Left ventricle myocardium inferior (tissue), 1 donor: Measurements from ENCODE around the gene SNX18. TPM values are rescaled to one million over a fixed set of nuclear protein-coding genes. Genes with fewer than 3 reads are reported as not detected.
"Not testable (repeated sequence)": the region's sequence is repeated elsewhere in the genome, so short reads cannot be mapped to it uniquely, and the experiment has no call there.

Source experiments
- DNase-seq: peaks from one replicate; pipeline ENCODE4 v3.0.0-alpha.2; 2020
- H3K27ac ChIP-seq: fragments of 200-600 bp; replicated peaks from 2 replicates; pipeline ENCODE4 v1.8.0; 2021
- H3K27me3 ChIP-seq: fragments of 200-600 bp; 2 replicates; pipeline ENCODE4 v1.8.0; 2021; ENCODE audit warnings: low read depth
- H3K36me3 ChIP-seq: fragments of 200-600 bp; 2 replicates; pipeline ENCODE4 v1.8.0; 2021
- H3K4me1 ChIP-seq: fragments of 200-600 bp; 2 replicates; pipeline ENCODE4 v1.8.0; 2021
- H3K4me3 ChIP-seq: fragments of 200-600 bp; 2 replicates; pipeline ENCODE4 v1.8.0; 2021; ENCODE audit warnings: mild to moderate bottlenecking, moderate library complexity
- H3K9me3 ChIP-seq: fragments of 200-600 bp; replicated peaks from 2 replicates; pipeline ENCODE4 v1.8.0; 2021
- intact Hi-C: fragments of 100-400 bp; cut with micrococcal nuclease; formaldehyde crosslinking; loops from one replicate; pipeline ENCODE4 v1.11.0; 2022
- total RNA-seq: library from RNA; stranded (reverse); fragmentation: NEBNext Ultra II Directional; extraction: Animal tissue kit (Norgen Biotek cat#: 25700); gene quantifications from one replicate; pipeline ENCODE4 v1.2.1, GENCODE V29; 2021
- TF ChIP-seq, protein P1 (sequence below): fragments of 200-600 bp; IDR thresholded peaks from 2 replicates; pipeline ENCODE4 v1.8.0; 2021; ENCODE audit warnings: antibody characterized with exemption, mild to moderate bottlenecking, borderline replicate concordance
- donor health status: DM: no; HTN: yes; CAD: no; lungs with severe emphysema.

SNX18 gene
- total RNA-seq, 1 donor from 2014 or later, result 28.7 TPM

- peak overlapping the region; percentile 28 for H3K27ac ChIP-seq
- H3K9me3 ChIP-seq, result no peaks in the 10 kb centered on the region
- H3K27me3 ChIP-seq, result no peaks in the 10 kb centered on the region
- H3K4me1 ChIP-seq, result peaks cover 99% of the 10 kb centered on the region
- no peak overlapping the region for H3K4me3 ChIP-seq
- intact Hi-C loops, result loop anchor here (10.0 kb wide), 1 partner anchor 125 kb away; no protein-coding TSS in a partner anchor
- H3K36me3 ChIP-seq, result no peaks in the 10 kb centered on the region
- TF ChIP-seq, protein P1, sequence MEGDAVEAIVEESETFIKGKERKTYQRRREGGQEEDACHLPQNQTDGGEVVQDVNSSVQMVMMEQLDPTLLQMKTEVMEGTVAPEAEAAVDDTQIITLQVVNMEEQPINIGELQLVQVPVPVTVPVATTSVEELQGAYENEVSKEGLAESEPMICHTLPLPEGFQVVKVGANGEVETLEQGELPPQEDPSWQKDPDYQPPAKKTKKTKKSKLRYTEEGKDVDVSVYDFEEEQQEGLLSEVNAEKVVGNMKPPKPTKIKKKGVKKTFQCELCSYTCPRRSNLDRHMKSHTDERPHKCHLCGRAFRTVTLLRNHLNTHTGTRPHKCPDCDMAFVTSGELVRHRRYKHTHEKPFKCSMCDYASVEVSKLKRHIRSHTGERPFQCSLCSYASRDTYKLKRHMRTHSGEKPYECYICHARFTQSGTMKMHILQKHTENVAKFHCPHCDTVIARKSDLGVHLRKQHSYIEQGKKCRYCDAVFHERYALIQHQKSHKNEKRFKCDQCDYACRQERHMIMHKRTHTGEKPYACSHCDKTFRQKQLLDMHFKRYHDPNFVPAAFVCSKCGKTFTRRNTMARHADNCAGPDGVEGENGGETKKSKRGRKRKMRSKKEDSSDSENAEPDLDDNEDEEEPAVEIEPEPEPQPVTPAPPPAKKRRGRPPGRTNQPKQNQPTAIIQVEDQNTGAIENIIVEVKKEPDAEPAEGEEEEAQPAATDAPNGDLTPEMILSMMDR, result no peak
- DNase-seq, result no peak
Observed at GRCh38 chr5:54529565-54529964, 12.0 kb downstream of the SNX18 start.

DNA sequence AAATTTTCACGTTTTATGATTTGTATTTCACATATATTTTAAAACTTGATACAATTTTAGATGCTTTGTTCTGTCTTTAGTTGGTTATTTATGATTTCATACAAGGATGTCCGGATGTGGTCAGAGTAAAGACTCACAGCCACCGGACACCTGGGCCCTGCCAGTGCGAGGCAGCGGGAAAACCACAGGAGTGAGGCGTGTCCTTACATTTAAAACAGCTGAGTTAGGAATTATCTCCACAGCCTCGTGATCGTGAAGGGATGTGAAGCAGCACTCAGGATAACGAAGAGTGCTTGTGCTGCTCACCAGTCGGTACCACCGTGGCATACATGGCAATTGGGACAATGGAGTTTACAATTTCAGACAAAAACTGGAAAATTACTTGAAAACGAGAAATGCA is 14.0 kb downstream of the SNX18 start:
- H3K4me1 ChIP-seq, result peaks cover 93% of the 10 kb centered on the region
- no peak overlapping the region for H3K4me3 ChIP-seq
- no peaks in the 10 kb centered on the region for H3K9me3 ChIP-seq
- no peak for DNase-seq
- TF ChIP-seq, protein P1, result no peak
- intact Hi-C loops, result no loop called here
- no peaks in the 10 kb centered on the region for H3K36me3 ChIP-seq
- H3K27me3 ChIP-seq, result no peaks in the 10 kb centered on the region
- peak overlapping the region; percentile 34 for H3K27ac ChIP-seq

GRCh38 chr5:54533541-54534190 is 16.1 kb downstream of the SNX18 start:
- no peak for DNase-seq
- H3K27ac ChIP-seq, result peak overlapping the region; percentile 85
- H3K4me3 ChIP-seq, result peak overlapping the region; percentile 32
- intact Hi-C loops, result no loop called here
- no peaks in the 10 kb centered on the region for H3K9me3 ChIP-seq
- H3K36me3 ChIP-seq, result no peaks in the 10 kb centered on the region
- TF ChIP-seq, protein P1, result no peak
- H3K27me3 ChIP-seq, result no peaks in the 10 kb centered on the region
- peaks cover 84% of the 10 kb centered on the region for H3K4me1 ChIP-seq

GRCh38 chr5:54534191-54535004 is 16.8 kb downstream of the SNX18 start:
- Histone ChIP-seq H3K36me3 (no peaks in the 10 kb centered on the region), H3K4me3 (peak overlapping the region; percentile 32), H3K27ac (peak overlapping the region; percentile 85), H3K27me3 (no peaks in the 10 kb centered on the region), H3K4me1 (peaks cover 77% of the 10 kb centered on the region), H3K9me3 (no peaks in the 10 kb centered on the region)
- TF ChIP-seq, protein P1, result no peak
- intact Hi-C loops, result no loop called here
- DNase-seq, result no peak

GRCh38 chr5:54535149-54535844 is 17.7 kb downstream of the SNX18 start:
- intact Hi-C loops, result no loop called here
- H3K4me1 ChIP-seq, result peaks cover 68% of the 10 kb centered on the region

DNA sequence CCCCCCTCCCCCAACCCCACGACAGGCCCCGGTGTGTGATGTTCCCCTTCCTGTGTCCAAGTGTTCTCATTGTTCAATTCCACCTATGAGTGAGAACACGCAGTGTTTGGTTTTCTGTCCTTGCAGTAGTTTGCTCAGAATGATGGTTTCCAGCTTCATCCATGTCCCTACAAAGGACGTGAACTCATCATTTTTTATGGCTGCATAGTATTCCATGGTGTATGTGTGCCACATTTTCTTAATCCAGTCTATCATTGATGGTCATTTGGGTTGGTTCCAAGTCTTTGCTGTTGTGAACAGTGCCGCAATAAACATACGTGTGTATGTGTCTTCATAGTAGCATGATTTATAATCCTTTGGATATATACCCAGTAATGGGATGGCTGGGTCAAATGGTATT is 18.8 kb downstream of the SNX18 start:
- intact Hi-C loops, result not testable (repeated sequence)

More at GRCh38 chr5:54535149-54535844, 17.7 kb downstream of the SNX18 start:
- TF ChIP-seq, protein P1, result no peak
- H3K36me3 ChIP-seq, result no peaks in the 10 kb centered on the region
- H3K27me3 ChIP-seq, result no peaks in the 10 kb centered on the region
- H3K27ac ChIP-seq, result peak overlapping the region; percentile 85
- no peak overlapping the region for H3K4me3 ChIP-seq
- H3K9me3 ChIP-seq, result no peaks in the 10 kb centered on the region
- DNase-seq, result no peak

DNA sequence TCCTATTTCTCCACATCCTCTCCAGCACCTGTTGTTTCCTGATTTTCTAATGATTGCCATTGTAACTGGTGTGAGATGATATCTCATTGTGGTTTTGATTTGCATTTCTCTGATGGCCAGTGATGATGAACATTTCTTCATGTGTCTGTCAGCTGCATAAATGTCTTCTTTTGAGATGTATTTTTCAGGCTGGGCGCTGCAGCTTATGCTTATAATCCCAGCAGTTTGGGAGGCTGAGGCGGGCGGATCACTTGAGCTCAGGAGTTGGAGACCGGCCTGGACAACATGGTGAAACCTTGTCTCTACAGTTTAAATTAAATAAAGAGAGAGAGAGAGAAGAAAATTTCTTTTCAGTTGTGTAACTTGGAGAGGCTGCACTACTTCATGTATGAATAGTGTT is 19.3 kb downstream of the SNX18 start:
- DNase-seq, H3K4me3 ChIP-seq, H3K27me3 ChIP-seq, H3K36me3 ChIP-seq, intact Hi-C loops, H3K9me3 ChIP-seq: not testable (repeated sequence)
- Histone ChIP-seq H3K4me1 (peaks cover 66% of the 10 kb centered on the region), H3K27ac (peak overlapping the region; percentile 33)

More for the DNA sequence above, 18.8 kb downstream of the SNX18 start:
- not testable (repeated sequence) for DNase-seq, H3K9me3 ChIP-seq, H3K4me3 ChIP-seq, H3K36me3 ChIP-seq, H3K27ac ChIP-seq, H3K27me3 ChIP-seq
- H3K4me1 ChIP-seq, result peaks cover 66% of the 10 kb centered on the region
